ENCODE measurements around the gene HNRNPF.

Gene HNRNPF

GRCh38 chr10:43376046-43376635 lies 32.8 kb downstream of the HNRNPF start:
- DNase-seq (ENCODE audit: low spot score): no peak

DNA sequence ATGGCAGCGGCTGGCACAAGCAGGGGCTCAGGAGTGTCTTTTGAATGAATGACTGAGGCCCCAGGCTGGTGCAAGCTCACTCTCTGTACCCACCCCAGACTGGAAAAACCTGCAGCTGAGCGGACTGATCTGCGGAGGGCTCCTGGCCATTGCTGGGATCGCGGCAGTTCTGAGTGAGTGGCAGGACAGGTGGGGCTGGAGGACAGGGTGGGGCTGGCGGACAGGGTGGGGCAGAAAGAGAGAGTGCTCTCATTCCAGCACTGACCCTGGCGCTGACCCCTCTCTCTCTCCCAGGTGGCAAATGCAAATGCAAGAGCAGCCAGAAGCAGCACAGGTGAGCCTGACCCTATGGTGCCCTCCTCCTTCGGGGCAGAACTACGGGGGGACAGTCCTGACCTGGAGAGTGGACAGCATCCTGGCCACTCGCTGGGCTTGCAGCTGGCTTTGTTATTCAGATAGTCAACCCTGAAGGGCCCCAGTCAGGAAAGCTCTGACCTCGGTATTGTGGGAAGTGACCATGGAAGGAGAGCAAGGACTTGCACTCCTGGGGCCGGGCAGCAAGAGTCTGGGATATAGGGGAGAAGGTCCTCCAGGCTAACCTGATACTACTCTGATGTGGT lies 33.5 kb downstream of the HNRNPF start:
- no peak for DNase-seq (ENCODE audit: low spot score)

DNA sequence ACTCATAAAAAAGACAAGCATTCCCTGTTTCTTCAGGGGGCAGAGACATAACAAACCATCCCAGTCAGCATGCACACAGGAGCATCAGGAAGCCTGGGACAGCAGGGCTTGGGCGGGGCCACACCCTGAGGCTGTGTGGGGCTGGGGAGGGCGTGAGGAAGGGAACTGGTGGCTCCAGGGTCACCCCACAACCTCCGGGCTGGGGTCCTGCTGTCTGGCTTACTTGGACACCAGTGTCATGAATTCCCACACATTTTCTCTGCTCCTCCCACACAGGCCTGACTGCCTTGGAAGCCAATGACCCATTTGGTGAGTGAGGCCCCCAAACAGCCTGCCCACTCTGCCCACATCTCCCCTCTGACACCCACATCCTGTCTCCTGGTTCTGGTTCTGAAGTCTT lies 34.8 kb downstream of the HNRNPF start:
- no peak for DNase-seq (ENCODE audit: low spot score)

- DNase-seq (ENCODE audit: low spot score): no peak
Observed at GRCh38 chr10:43373461-43373860, 35.5 kb downstream of the HNRNPF start.

DNA sequence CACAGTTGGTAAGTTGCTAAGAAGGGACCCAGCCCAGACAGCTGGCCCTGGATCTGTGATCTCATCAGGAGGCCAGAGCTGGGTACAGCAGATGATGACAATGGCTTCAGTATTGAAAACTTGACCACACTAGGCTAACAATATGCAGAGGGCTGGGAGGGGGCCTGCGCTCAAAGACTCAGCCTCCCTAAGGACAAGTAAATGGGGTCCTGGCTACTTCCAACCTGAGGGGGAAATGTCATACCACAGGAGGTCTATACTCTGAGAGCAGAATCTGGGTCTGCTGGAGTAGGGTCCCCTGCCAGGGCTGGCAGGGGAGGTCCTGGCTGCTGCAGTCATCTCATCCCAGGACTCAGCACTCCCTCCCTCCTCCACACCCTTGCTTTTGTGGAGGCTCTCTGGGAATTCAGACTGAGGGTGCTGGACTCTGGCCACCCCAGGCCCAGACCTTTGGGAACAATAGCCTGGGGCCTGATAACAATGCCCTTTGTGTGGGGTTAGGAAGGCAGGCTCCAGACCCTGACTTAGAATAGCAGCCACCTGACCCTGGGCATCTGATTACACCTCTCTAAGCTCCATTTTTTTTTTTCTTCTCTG lies 36.1 kb downstream of the HNRNPF start:
- no peak for DNase-seq (ENCODE audit: low spot score)

DNA sequence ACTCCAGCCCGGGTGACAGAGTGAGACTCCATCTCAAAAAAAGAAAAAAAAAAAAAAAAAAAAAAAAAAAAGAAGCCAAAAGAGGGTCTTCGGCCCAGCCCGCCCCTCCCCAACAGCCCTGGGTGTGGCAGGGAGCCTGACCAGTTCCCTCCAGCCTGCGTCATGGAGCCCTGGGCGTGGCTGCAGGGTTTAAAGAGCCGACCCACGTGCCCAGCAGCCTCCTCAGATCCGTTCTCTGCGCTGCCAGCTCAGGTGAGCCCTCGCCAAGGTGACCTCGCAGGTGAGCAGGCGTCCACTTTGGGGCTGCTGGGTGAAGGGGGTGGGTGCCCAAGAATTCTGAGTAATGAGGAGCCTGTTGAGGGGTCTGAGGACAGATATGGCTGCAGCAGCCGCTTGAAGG lies 37.6 kb downstream of the HNRNPF start, which contains the start of gene FXYD4:
TSS of gene FXYD4 (plus strand) at position 219 of the 400 bp plus-strand sequence. CDS start 2,111 bp downstream, outside the sequence.
- no peak for DNase-seq (ENCODE audit: low spot score)

DNA sequence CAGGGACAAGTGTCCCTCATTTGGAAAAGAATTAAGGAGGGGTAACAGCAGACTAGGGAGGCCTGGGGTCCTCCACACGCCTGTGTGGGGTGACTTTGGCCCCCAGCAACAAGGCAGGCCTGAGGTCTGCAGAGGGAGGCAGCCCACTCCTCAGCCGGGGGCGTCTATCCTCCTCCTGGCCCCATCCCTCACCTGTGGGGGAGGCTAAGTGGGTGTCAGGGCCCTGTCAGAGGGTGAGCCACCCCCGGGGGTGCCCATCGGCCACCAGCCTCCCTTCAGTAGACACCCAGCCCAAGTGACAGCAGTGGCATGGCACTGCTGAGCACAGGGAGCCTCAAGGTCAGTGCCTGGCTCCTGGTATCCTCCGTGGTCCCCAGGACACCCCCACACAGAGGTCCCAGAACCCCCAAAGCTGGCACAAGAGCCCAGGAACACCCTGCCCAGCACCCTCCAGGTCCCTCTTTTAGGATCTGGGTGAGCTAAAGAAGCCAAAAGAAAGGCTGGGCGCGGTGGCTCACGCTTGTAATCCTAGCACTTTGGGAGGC lies 38.2 kb downstream of the HNRNPF start:
- no peak for DNase-seq (ENCODE audit: low spot score)

- no peak for DNase-seq (ENCODE audit: low spot score)
Observed at GRCh38 chr10:43369921-43370320, 39.1 kb downstream of the HNRNPF start.

- no peak for DNase-seq (ENCODE audit: low spot score)
Observed at GRCh38 chr10:43365001-43365400, 44.0 kb downstream of the HNRNPF start.

DNA sequence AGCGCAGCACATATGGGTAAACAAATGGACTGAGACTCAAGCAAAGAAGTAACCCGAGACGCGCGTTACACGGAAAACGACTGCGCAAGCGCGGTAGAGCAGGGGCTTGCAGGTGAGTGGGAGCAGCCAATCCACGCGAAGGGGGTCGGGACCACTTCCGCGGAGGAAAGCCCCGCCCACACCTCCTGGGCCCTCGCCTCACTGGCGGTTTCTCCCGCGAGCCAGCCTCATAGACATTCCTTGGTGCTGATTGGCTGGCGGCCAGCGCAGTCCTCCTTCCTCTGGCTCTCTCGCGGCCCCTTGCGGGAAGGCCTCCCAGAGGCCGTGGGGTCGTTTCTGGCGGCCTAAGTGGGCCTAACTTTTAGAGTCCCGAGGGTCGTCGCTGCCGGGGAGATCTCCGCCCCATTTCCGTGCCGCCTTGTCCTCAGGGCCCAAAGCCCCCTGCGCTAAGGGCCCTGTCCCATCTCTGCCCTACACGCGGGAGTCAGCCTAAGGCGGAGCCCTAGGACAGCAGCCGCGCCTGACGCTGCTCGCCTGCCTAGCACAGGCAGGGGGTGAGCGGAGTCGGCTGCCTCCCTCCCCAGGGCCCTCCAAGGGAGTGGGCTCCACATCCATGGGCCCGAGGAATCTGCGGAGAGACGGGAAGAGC lies 46.7 kb downstream of the HNRNPF start:
- DNase-seq (ENCODE audit: low spot score): peak; percentile 99

GRCh38 chr10:43361547-43362190 lies 47.3 kb downstream of the HNRNPF start:
- no peak for DNase-seq (ENCODE audit: low spot score)

DNA sequence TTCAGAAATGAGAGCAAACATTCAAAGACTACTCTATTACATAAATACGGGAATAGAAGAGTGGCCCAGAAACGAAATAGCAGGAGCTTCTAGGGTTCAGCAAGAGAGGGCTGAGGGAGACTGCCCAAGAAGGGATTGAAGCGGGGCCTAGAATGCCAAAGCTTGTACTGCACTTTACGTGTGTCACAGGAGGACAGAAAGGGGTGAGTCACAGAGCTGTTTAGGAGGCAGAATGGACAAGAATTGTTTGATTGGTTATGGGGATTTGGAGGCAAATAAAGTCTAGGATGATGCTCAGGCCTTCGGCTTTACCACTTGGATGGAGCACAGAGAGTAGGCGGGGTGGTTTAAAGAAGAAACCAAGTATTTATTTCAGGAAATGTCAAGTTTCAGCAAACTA lies 48.9 kb downstream of the HNRNPF start:
- no peak for DNase-seq (ENCODE audit: low spot score)

- peak; percentile 25 for DNase-seq (ENCODE audit: low spot score)
Observed at GRCh38 chr10:43355749-43356371, 53.1 kb downstream of the HNRNPF start.

DNA sequence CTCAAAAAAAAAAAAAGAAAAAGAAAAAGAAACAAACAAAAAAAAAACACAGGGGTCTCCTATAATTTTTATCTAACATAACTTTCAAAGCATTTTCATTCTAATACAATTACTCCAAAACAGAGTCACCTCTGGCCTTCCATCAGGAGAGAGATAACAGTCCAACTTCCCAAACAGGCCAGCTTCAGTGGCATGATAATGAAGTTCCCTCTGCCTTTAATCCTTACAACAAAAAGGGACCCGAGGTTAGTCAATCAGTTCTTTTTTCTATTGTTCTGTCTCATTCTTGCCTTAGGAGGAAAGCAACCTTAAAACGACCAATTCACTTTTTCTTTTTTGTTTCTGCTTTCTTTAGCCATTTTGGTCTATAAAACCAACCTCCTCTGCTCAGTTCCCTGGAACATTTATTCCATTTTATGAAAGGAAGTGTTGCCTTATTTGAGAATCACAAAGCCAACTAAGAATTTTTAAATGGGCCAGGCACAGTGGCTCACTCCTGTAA lies 54.1 kb downstream of the HNRNPF start:
- no peak for DNase-seq (ENCODE audit: low spot score)

DNA sequence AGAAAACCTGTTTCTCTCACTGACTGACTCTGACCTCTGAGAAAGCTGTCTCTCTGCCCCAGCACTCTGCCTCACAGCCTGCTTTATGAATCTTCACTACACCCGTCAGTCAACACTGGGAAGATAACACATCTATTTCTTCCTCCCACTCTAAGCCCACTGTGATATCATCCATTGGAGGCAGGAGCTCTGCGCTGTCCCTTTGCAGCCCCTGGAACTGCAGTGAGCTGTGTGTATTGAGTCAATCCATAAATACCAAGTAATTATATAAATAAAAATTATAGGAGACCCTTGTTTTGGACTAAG lies 54.7 kb downstream of the HNRNPF start:
- no peak for DNase-seq (ENCODE audit: low spot score)

GRCh38 chr10:43353495-43354329 lies 55.3 kb downstream of the HNRNPF start:
- DNase-seq (ENCODE audit: low spot score): no peak

DNA sequence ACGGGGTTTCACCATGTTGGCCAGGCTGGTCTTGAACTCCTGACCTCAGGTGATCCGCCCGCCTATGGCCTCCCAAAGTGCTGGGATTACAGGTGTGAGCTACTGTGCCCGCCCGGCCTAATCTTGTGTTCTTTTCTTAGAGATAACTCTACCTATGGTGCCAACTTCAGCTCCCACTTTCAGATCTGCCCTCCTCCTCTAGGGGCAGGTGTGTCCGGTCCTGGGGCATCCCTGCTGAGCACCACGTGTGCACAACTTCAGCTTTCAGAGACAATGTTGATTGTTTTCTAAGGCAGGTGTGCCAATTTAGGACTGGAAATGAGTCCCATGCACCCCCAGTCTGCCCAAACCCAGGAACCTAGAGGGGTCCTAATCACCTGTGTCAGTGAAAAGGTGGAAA lies 56.0 kb downstream of the HNRNPF start:
- DNase-seq (ENCODE audit: low spot score): no peak

- DNase-seq (ENCODE audit: low spot score): no peak
Observed at GRCh38 chr10:43351301-43351700, 57.7 kb downstream of the HNRNPF start.

- DNase-seq (ENCODE audit: low spot score): no peak
Observed at GRCh38 chr10:43350686-43351085, 58.3 kb downstream of the HNRNPF start.

- DNase-seq (ENCODE audit: low spot score): no peak
Observed at GRCh38 chr10:43350156-43350555, 58.8 kb downstream of the HNRNPF start.

Measured in activated CD4-positive, alpha-beta T cell treated with anti-CD3 and anti-CD28 coated beads, Interleukin-2, Interleukin-4, amounts not matched to agents 100 ng/mL and 50 ng/mL, durations not matched to agents 16 hours and 8 hours (primary cell).